Heart right ventricle (tissue), 16 donors: ENCODE results near the gene RFPL2. TPM values are rescaled to one million over a fixed set of nuclear protein-coding genes. Genes with fewer than 3 reads are reported as not detected.

Experiments used
- ATAC-seq, 8 donors: fragments of 200-7000 bp; cut with Tn5 transposase; one replicate each; pipeline ENCODE4 v1.9.1; 2020; ENCODE audit warnings: mild to moderate bottlenecking in 8 of 8, moderate library complexity in 8 of 8, moderate number of reproducible peaks in 1 of 8
- DNase-seq, 2 donors: peaks; one replicate each; pipeline ENCODE4 v3.0.0-alpha.2; 2020
- H3K27ac ChIP-seq, 10 donors: fragments of 200-600 bp; sonication (generic) in 2 of 10; one replicate each; pipeline versions ENCODE4 v1.5.0 to v1.8.0; 2020 to 2022; ENCODE audit warnings: mild to moderate bottlenecking in 3 of 10
- H3K27me3 ChIP-seq, 7 donors: fragments of 200-600 bp; one replicate each; pipeline ENCODE4 v1.8.0; 2021 to 2022; ENCODE audit warnings: mild to moderate bottlenecking in 2 of 7
- H3K36me3 ChIP-seq, 9 donors: fragments of 200-600 bp; sonication (generic) in 1 of 9; one replicate each; pipeline versions ENCODE4 v1.5.0 to v1.8.0; 2020 to 2022; ENCODE audit warnings: mild to moderate bottlenecking in 2 of 9
- H3K4me1 ChIP-seq, 9 donors: fragments of 200-600 bp; sonication (generic) in 1 of 9; one replicate each; pipeline versions ENCODE4 v1.5.0 to v1.8.0; 2020 to 2022; ENCODE audit warnings: mild to moderate bottlenecking in 4 of 9
- H3K4me3 ChIP-seq, 10 donors: fragments of 200-600 bp; sonication (generic) in 2 of 10; one replicate each; pipeline versions ENCODE4 v1.5.0 to v1.8.0; 2020 to 2022; ENCODE audit warnings: mild to moderate bottlenecking in 7 of 10, moderate library complexity in 2 of 10
- H3K9me3 ChIP-seq, 11 donors: fragments of 200-600 bp in 10 of 11; sonication (generic) in 2 of 11; one replicate each; pipeline versions ENCODE4 v1.5.0 to v1.8.0; 2013 to 2022; ENCODE audit warnings: mild to moderate bottlenecking in 2 of 11, control low read depth in 1 of 11, moderate library complexity in 1 of 11
- WGBS, 2 donors: extraction: QIAGEN DNeasy Blood & Tissue Kit; methylation state at CpG; one replicate each; pipeline ENCODE4 v1.1.7; 2013; ENCODE audit warnings: inconsistent platforms in 1 of 2; 5-methylcytosine and 5-hydroxymethylcytosine counted together
- intact Hi-C, 10 donors: fragments of 100-400 bp; cut with DNase I; formaldehyde crosslinking; loops; one replicate each; pipeline versions ENCODE4 v1.11.1 to v1.14.2; 2022
- polyA plus RNA-seq, 2 donors: library from polyadenylated mRNA; stranded (reverse); fragments of 200-250 nt; gene quantifications; one replicate each; pipeline ENCODE4 v1.2.3, GENCODE V29; 2013
- total RNA-seq, 10 donors: library from RNA; stranded (reverse); fragmentation: NEBNext Ultra II Directional in 3 of 10; extraction: Animal tissue kit (Norgen Biotek cat#: 25700) in 3 of 10; gene quantifications; one replicate each; pipeline versions ENCODE4 v1.2.1 to v1.2.4, GENCODE V29; 2021 to 2023
- TF ChIP-seq, protein P1 (sequence below), 9 donors: fragments of 200-600 bp; sonication (generic) in 2 of 9; IDR thresholded peaks; one replicate each; pipeline versions ENCODE4 v1.5.0 to v1.8.0; 2021 to 2022; ENCODE audit warnings: antibody characterized with exemption in 9 of 9, mild to moderate bottlenecking in 5 of 9, moderate library complexity in 1 of 9
- donor health status: Arrhythmogenic right ventricular cardiomyopathy.
- donor health status: ischemic (EF 13 %, LVEDD 7.1; RV severe dilation, severe dysfunction).
- donor health status: healthy with polysubstance abuse.
- donor health status: DM: no; HTN: yes; CAD: no.
- donor health status: DM: no; HTN: no; CAD: no.
- donor health status: ischemic (EF 25% LVEDD 6.9; RV normal size, moderate dysfunction).
- donor health status: ischemic (EF 25% LVEDD 5.7; RV mildly dilated, moderate dysfunction).
- donor health status: healthy.
- donor health status: DM: yes; HTN: yes; CAD: no.
- donor health status: Ischemic cardiomyopathy.
- donor health status: ischemic (EF 35%, LVEDD 5.7; RV mildly dilated, moderate dysfunction).
- donor health status: nonischemic (EF 11% LVEDD 7.7; RV severe dilation, severe dysfunction).
- donor health status: DM: yes; HTN: yes; CAD: no.
- donor health status: PGD.
- donor health status: ischemic (EF 29% LVEDD 5.4; RV normal size, mild dysfunction).
- donor health status: nonischemic (EF 23%, LVEDD 6.1; RV moderate dilation, normal function).

Gene RFPL2
- total and polyA plus RNA-seq, 12 donors: 0.03 TPM; not detected in 11

DNA sequence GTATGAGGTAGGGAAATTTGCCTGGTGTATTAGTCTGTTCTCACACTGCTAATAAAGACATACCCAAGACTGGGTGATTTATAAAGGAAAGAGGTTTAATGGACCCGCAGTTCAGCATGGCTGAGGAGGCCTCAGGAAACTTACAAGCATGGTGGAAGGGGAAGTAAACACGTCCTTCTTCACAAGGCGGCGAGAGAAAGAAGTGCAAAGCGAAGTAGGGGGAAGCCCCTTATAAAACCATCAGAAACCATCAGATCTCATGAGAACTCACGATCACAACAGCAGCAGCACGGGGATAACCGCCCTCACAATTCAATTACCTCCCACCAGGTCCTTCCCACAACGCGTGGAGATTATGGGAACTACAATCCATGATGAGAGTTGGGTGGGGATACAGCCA, 12.0 kb upstream of the RFPL2 start:
- intact Hi-C loops: loop anchor here in 1 of 10 donors (1.0 kb wide), 1 partner anchor 30 kb away; no protein-coding TSS in a partner anchor
- no peak for DNase-seq
- H3K27me3 ChIP-seq: peaks cover 0 to 9% (median 0%) of the 10 kb centered on the region in 7 donors
- H3K36me3 ChIP-seq: no peaks in the 10 kb centered on the region
- TF ChIP-seq, protein P1, sequence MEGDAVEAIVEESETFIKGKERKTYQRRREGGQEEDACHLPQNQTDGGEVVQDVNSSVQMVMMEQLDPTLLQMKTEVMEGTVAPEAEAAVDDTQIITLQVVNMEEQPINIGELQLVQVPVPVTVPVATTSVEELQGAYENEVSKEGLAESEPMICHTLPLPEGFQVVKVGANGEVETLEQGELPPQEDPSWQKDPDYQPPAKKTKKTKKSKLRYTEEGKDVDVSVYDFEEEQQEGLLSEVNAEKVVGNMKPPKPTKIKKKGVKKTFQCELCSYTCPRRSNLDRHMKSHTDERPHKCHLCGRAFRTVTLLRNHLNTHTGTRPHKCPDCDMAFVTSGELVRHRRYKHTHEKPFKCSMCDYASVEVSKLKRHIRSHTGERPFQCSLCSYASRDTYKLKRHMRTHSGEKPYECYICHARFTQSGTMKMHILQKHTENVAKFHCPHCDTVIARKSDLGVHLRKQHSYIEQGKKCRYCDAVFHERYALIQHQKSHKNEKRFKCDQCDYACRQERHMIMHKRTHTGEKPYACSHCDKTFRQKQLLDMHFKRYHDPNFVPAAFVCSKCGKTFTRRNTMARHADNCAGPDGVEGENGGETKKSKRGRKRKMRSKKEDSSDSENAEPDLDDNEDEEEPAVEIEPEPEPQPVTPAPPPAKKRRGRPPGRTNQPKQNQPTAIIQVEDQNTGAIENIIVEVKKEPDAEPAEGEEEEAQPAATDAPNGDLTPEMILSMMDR (IDR thresholded peaks at IDR 0.05): no peak
- no peak overlapping the region for H3K4me3 ChIP-seq
- ATAC-seq: no peak
- H3K4me1 ChIP-seq: peaks cover 0 to 8% (median 0%) of the 10 kb centered on the region in 9 donors
- no peak overlapping the region for H3K27ac ChIP-seq
- H3K9me3 ChIP-seq: no peaks in the 10 kb centered on the region
- 86 to 87% methylated on average over 10 of the region's 10 CpGs for WGBS, 2 donors

DNA sequence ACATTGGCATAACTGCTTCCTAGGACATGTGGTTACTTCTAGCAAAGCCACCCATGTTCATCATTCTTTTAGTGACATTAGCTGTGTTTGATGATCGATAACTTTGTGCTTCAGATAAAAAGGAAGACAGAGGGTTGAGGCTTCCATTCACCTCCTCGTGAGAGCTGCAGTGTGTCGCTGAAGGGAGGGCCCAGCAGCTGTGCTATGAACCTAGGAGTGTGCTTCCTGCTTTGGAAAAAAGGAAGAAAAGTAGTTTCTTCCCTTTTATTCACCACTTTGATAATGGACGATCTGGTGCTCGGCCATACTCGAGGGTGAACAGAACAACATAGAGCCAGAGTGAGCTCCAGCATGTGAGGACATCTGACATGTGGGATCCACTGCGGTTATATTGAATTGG, 6.1 kb upstream of the RFPL2 start:
- DNase-seq (no peak), ATAC-seq (no peak)
- TF ChIP-seq, protein P1 (IDR thresholded peaks at IDR 0.05): no peak
- Histone ChIP-seq H3K4me3 (no peak overlapping the region), H3K4me1 (peaks cover 0 to 3% (median 0%) of the 10 kb centered on the region in 9 donors), H3K36me3 (no peaks in the 10 kb centered on the region), H3K9me3 (no peaks in the 10 kb centered on the region), H3K27ac (no peak overlapping the region), H3K27me3 (peaks cover 0 to 6% (median 0%) of the 10 kb centered on the region in 7 donors)
- intact Hi-C loops: no loop called here
- WGBS, 2 donors: 59 to 74% methylated on average over 7 of the region's 7 CpGs

DNA sequence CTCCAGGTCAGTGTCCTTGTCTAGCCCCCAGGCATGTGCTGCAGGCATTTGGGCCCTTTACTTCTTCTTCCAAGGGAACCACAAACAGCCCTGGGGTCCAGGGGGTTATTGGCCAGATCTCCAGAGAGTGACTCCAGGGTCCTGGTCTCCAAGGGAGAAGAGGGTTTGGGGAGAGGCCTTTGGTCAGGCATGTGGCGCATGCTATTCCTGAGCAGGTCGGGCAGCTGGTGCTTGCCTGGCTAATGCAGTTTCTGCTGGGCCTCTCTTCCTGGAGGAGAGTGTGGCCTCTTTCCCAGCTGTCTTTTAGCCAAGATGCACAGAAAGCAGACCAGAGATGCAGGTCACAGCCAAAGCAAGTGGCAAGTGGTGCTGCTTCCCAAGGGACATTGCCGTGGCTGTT, 3.8 kb upstream of the RFPL2 start:
- ATAC-seq (no peak), DNase-seq (no peak)
- no peaks in the 10 kb centered on the region for H3K36me3 ChIP-seq
- TF ChIP-seq, protein P1 (IDR thresholded peaks at IDR 0.05): no peak
- H3K27ac ChIP-seq: no peak overlapping the region
- H3K9me3 ChIP-seq: no peaks in the 10 kb centered on the region
- H3K4me1 ChIP-seq: peaks cover 0 to 7% (median 0%) of the 10 kb centered on the region in 9 donors
- no peak overlapping the region for H3K4me3 ChIP-seq
- WGBS, 2 donors: 86 to 87% methylated on average over 3 of the region's 3 CpGs
- intact Hi-C loops: loop anchor here in 6 of 10 donors (10.0 kb wide), 2 partner anchors 166 to 234 kb away; no protein-coding TSS in a partner anchor
- peaks cover 0 to 24% (median 8%) of the 10 kb centered on the region in 7 donors for H3K27me3 ChIP-seq

DNA sequence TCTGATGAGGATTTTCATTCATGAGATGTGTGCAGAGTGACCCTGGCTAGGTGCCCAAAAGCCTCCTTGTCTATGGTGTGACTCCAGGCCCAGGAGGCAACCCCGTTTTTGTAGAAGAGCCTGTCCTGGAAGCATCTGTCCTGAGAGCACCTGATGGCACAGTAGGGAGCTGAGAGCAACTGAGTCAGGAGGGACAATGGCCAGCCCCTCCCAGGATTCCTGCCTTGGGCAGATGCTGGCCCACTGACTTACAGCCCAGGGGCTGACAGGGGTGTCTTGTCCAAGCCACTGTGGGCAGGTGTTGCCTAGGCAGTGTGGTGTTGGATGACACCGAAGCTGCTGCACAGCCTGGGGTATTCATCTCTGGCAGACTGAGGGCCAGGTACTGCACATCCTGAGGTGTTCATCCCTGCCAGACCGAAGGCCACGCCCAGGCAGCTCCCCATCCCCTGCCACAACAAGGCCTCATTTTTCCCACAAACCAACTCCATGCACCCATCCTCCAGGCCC, 3.2 kb upstream of the RFPL2 start:
- Histone ChIP-seq H3K27me3 (peaks cover 0 to 31% (median 14%) of the 10 kb centered on the region in 7 donors), H3K9me3 (no peaks in the 10 kb centered on the region), H3K36me3 (no peaks in the 10 kb centered on the region), H3K4me3 (no peak overlapping the region), H3K27ac (no peak overlapping the region), H3K4me1 (peaks cover 0 to 10% (median 2%) of the 10 kb centered on the region in 9 donors)
- no peak for DNase-seq
- intact Hi-C loops: loop anchor here in 6 of 10 donors (10.0 kb wide), 2 partner anchors 167 to 233 kb away; no protein-coding TSS in a partner anchor
- ATAC-seq: no peak
- TF ChIP-seq, protein P1 (IDR thresholded peaks at IDR 0.05): no peak
- 83 to 90% methylated on average over 4 of the region's 4 CpGs for WGBS, 2 donors
